Endothelial cell of umbilical vein (primary cell): ENCODE results near the gene FYCO1. TPM values are rescaled to one million over a fixed set of nuclear protein-coding genes. Genes with fewer than 3 reads are reported as not detected.

Experiments used
- BruUV-seq: library from RNA; stranded (reverse); fragments of 400-500 nt; replicated peaks from 2 replicates; lab custom pipeline; 2021; lab: Mats Ljungman, UMichigan
- CTCF ChIA-PET: fragments of 300-600, 350-600 bp; sonication (Branson Sonifier 250); formaldehyde crosslinking; loops from one replicate; lab custom pipeline; 2021; ENCODE audit warnings: antibody characterized with exemption, inconsistent platforms; lab: Charles Lee
- POLR2A ChIA-PET: fragments of 300-600, 350-600 bp; sonication (Branson Sonifier 250); formaldehyde crosslinking; loops from one replicate; lab custom pipeline; 2021; ENCODE audit warnings: antibody characterized with exemption, inconsistent platforms; lab: Charles Lee
- DNase-seq: peaks from one replicate; pipeline ENCODE4 v3.0.0-alpha.2; 2011; ENCODE audit warnings: low read depth, low spot score
- FAIRE-seq: peaks from 2 replicates; lab custom pipeline; 2011; peaks lifted over from hg19 to GRCh38; lab: Jason Lieb, UNC
- H2AFZ ChIP-seq: 2 replicates; pipeline ENCODE4 v1.6.0; 2012; ENCODE audit warnings: low read depth, low read length, control low read depth, inconsistent platforms
- H3K27ac ChIP-seq: 2 replicates; pipeline ENCODE4 v1.5.1; 2011; ENCODE audit warnings: low read depth, mild to moderate bottlenecking, control low read depth, low read length, moderate library complexity; ENCODE audit not compliant: insufficient read depth
- H3K27me3 ChIP-seq, 2 experiments: 2 replicates each; pipeline versions ENCODE4 v1.6.0 to v1.6.1; 2011; ENCODE audit warnings: low read length in 2 of 2, mixed read lengths in 1 of 2; ENCODE audit not compliant: control insufficient read depth in 2 of 2, insufficient read depth in 2 of 2
- H3K36me3 ChIP-seq, 2 experiments: 2 replicates in 1 of 2; 3 replicates in 1 of 2; pipeline ENCODE4 v1.5.1; 2011; ENCODE audit warnings: low read length in 2 of 2, mild to moderate bottlenecking in 1 of 2, moderate library complexity in 1 of 2; ENCODE audit not compliant: control insufficient read depth in 2 of 2, insufficient read depth in 2 of 2; ENCODE audit errors: extremely low read depth in 1 of 2
- H3K4me1 ChIP-seq: 3 replicates; pipeline ENCODE4 v1.5.1; 2011; ENCODE audit warnings: mild to moderate bottlenecking, low read length; ENCODE audit not compliant: control insufficient read depth, insufficient read depth; ENCODE audit errors: extremely low read depth
- H3K4me2 ChIP-seq: 2 replicates; pipeline ENCODE4 v1.6.1; 2011; ENCODE audit warnings: low read length, control low read depth, mixed read lengths; ENCODE audit not compliant: insufficient read depth
- H3K4me3 ChIP-seq, 3 experiments: fragments of 200-600 bp in 1 of 3; sonication (generic), shearing (Covaris generic) in 1 of 3; replicated peaks in 1 of 3; 2 replicates each; pipeline ENCODE4 v1.5.1; 2011 to 2016; ENCODE audit warnings: control low read depth in 3 of 3, low read length in 3 of 3, mild to moderate bottlenecking in 2 of 3, inconsistent platforms in 1 of 3, low read depth in 1 of 3, moderate library complexity in 1 of 3; ENCODE audit not compliant: insufficient read depth in 1 of 3
- H3K79me2 ChIP-seq: 2 replicates; pipeline ENCODE4 v1.6.0; 2012; ENCODE audit warnings: low read length, inconsistent platforms; ENCODE audit not compliant: control insufficient read depth, insufficient read depth
- H3K9ac ChIP-seq: replicated peaks from 2 replicates; pipeline ENCODE3; 2011; ENCODE audit warnings: low read length, control low read depth; ENCODE audit not compliant: insufficient read depth; ENCODE audit errors: extremely low read depth
- H3K9me1 ChIP-seq: replicated peaks from 3 replicates; pipeline ENCODE4 v1.6.0; 2011; ENCODE audit warnings: mild to moderate bottlenecking, low read length; ENCODE audit not compliant: control insufficient read depth, insufficient read depth; ENCODE audit errors: extremely low read depth
- H3K9me3 ChIP-seq: replicated peaks from 2 replicates; pipeline ENCODE4 v1.5.1; 2012; ENCODE audit warnings: low read length, inconsistent platforms; ENCODE audit not compliant: control insufficient read depth, insufficient read depth
- H4K20me1 ChIP-seq: replicated peaks from 2 replicates; pipeline ENCODE3; 2011; ENCODE audit warnings: mild to moderate bottlenecking, low read length; ENCODE audit not compliant: control insufficient read depth, insufficient read depth; ENCODE audit errors: extremely low read depth
- CTCF ChIP-seq, 2 donors: IDR thresholded peaks; 1 replicate in 1 of 2; 2 replicates in 1 of 2; pipeline ENCODE4 v1.5.1; 2011; ENCODE audit warnings: low read length in 2 of 2, mild to moderate bottlenecking in 2 of 2, moderate library complexity in 2 of 2, control low read depth in 1 of 2, inconsistent platforms in 1 of 2, low read depth in 1 of 2; ENCODE audit not compliant: insufficient read depth in 1 of 2; ENCODE audit errors: extremely low read depth in 1 of 2
- FOS ChIP-seq: IDR thresholded peaks from 2 replicates; pipeline ENCODE4 v1.6.1; 2011; ENCODE audit warnings: mild to moderate bottlenecking, low read length, moderate library complexity, borderline replicate concordance; ENCODE audit not compliant: insufficient read depth
- GATA2 ChIP-seq: IDR thresholded peaks from 2 replicates; pipeline ENCODE4 v1.7.0; 2011; ENCODE audit warnings: low read depth, mild to moderate bottlenecking, moderate library complexity, mixed read lengths, low read length; ENCODE audit not compliant: insufficient read length, insufficient read depth
- MYC ChIP-seq: IDR thresholded peaks from one replicate; pipeline ENCODE4 v1.6.1; 2011; ENCODE audit warnings: mild to moderate bottlenecking, low read depth, low read length
- POLR2A ChIP-seq: IDR thresholded peaks from 2 replicates; pipeline ENCODE4 v1.6.1; 2012; ENCODE audit warnings: low read depth, mild to moderate bottlenecking, control low read depth, low read length
- POLR2AphosphoS5 ChIP-seq: IDR thresholded peaks from 2 replicates; pipeline ENCODE4 v1.6.1; 2012; ENCODE audit warnings: low read depth, mild to moderate bottlenecking, control low read depth, low read length, moderate library complexity; ENCODE audit not compliant: insufficient read depth
- dilution Hi-C: fragments of 300-500 bp; cut with MboI; formaldehyde crosslinking; loops from one replicate; pipeline ENCODE4 v1.15.0; 2019; ENCODE audit warnings: low sequenced_read_pairs; ENCODE audit not compliant: extremely low pct_ligation_motif_present
- intact Hi-C: fragments of 100-400 bp; cut with micrococcal nuclease; formaldehyde crosslinking; loops from one replicate; pipeline ENCODE4 v1.10.0; 2022
- polyA plus RNA-seq, 4 experiments: library from polyadenylated mRNA; depleted of rRNA in 3 of 4; stranded (reverse) in 3 of 4; unstranded in 1 of 4; fragments of >200 nt; gene quantifications; 2 replicates each; pipeline versions ENCODE4 v1.2.1 to v1.2.3, GENCODE V29; 2011 to 2012; ENCODE audit warnings: missing spikeins in 1 of 4
- total RNA-seq: library from RNA; stranded (reverse); gene quantifications from 2 replicates; pipeline ENCODE4 v1.2.3, GENCODE V29; 2021

FYCO1 gene
- total and polyA plus RNA-seq, 2 donors (not counting 3 experiments of a cell fraction or from before 2014, with no cell fraction given) = 13.9 to 20.8 TPM

GRCh38 chr3:45904931-45905330 lies 90.7 kb downstream of the FYCO1 start:
- no peaks in the 10 kb centered on the region for H3K9me1 ChIP-seq
- H3K79me2 ChIP-seq = no peaks in the 10 kb centered on the region
- H3K4me2 ChIP-seq = no peak overlapping the region
- POLR2A ChIA-PET = no interaction called here
- no peaks in the 10 kb centered on the region for H3K4me1 ChIP-seq
- intact Hi-C loops (loop anchor here (5.0 kb wide), 1 partner anchor 393 kb away; no protein-coding TSS in a partner anchor), dilution Hi-C loops (no loop called here)
- H4K20me1 ChIP-seq = no peaks in the 10 kb centered on the region
- DNase-seq (no peak), FAIRE-seq (no peak)
- H3K9ac ChIP-seq = no peak overlapping the region
- no peaks in the 10 kb centered on the region for H3K9me3 ChIP-seq
- H3K27ac ChIP-seq = no peak overlapping the region
- no TSS peak for BruUV-seq
- H3K36me3 ChIP-seq = no peaks in the 10 kb centered on the region
- TF ChIP-seq CTCF (IDR thresholded peaks at IDR 0.05; ENCODE audit: extremely low read depth in 1 of 2, insufficient read depth in 1 of 2, low read depth in 1 of 2, low read length in 2 of 2) = no peak
- TF ChIP-seq MYC = no peak
- TF ChIP-seq POLR2A = no peak
- no peak for TF ChIP-seq GATA2
- no peak for TF ChIP-seq FOS
- CTCF ChIA-PET = interaction anchor here (1.1 to 1.3 kb wide), 3 partner anchors 10 to 144 kb away, joined by 3 to 5 read pairs (median 4); no protein-coding TSS in a partner anchor
- no peak overlapping the region for H3K4me3 ChIP-seq
- no peaks in the 10 kb centered on the region for H3K27me3 ChIP-seq
- no peak overlapping the region for H2AFZ ChIP-seq

- Histone ChIP-seq H2AFZ (no peak overlapping the region), H3K4me2 (no peak overlapping the region), H3K4me1 (no peaks in the 10 kb centered on the region), H3K27ac (no peak overlapping the region), H3K9me1 (no peaks in the 10 kb centered on the region), H3K27me3 (peaks cover 6 to 12% of the 10 kb centered on the region in 2 experiments), H3K9me3 (no peaks in the 10 kb centered on the region), H3K36me3 (no peaks in the 10 kb centered on the region), H3K9ac (no peak overlapping the region), H3K79me2 (no peaks in the 10 kb centered on the region), H3K4me3 (no peak overlapping the region), H4K20me1 (no peaks in the 10 kb centered on the region)
- no TSS peak for BruUV-seq
- POLR2A ChIA-PET = no interaction called here
- CTCF ChIA-PET = no interaction called here
- TF ChIP-seq FOS (no peak), POLR2AphosphoS5 (no peak), CTCF (IDR thresholded peaks at IDR 0.05; ENCODE audit: extremely low read depth in 1 of 2, insufficient read depth in 1 of 2, low read depth in 1 of 2, low read length in 2 of 2) (no peak)
- DNase-seq = no peak
- intact Hi-C loops = no loop called here
- FAIRE-seq = no peak
- dilution Hi-C loops = no loop called here
Measured at GRCh38 chr3:45896956-45897355, 98.7 kb downstream of the FYCO1 start.
